Activated CD8-positive, alpha-beta memory T cell treated with anti-CD3 and anti-CD28 coated beads, Interleukin-2, amount 50 U/mL, for 4 hours (primary cell): ENCODE results near the gene TEX12.
"Not testable (repeated sequence)": the region's sequence is repeated elsewhere in the genome, so short reads cannot be mapped to it uniquely, and the experiment has no call there.

Source experiments
- DNase-seq: peaks from one replicate; pipeline ENCODE4 v3.0.0-alpha.2; 2020

TEX12 gene, protein sequence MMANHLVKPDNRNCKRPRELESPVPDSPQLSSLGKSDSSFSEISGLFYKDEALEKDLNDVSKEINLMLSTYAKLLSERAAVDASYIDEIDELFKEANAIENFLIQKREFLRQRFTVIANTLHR

DNA sequence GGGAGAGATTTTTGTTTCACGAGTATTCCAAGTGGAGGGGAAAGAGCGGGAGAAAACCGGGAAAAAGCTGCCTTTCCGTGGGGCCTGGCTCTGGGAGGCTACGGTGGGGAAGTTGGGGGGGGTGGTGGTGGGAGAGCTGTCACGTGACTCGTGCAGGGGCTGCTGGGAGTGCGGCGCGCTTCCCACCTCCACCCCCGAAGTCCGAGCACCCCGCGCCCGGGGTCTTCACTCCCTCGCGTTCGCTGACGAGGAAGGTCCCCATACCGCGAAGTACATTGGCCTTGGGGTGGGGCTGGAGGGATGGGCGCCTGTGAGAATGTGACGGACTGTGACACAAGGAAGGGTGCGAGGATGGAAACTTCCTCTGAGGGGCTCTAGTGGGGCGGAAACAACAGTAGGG, at the start of gene TEX12:
TSS of gene TEX12 (plus strand) at position 228 of the 400 bp plus-strand sequence. CDS start 1,897 bp downstream, outside the sequence.
- DNase-seq, result no peak

DNA sequence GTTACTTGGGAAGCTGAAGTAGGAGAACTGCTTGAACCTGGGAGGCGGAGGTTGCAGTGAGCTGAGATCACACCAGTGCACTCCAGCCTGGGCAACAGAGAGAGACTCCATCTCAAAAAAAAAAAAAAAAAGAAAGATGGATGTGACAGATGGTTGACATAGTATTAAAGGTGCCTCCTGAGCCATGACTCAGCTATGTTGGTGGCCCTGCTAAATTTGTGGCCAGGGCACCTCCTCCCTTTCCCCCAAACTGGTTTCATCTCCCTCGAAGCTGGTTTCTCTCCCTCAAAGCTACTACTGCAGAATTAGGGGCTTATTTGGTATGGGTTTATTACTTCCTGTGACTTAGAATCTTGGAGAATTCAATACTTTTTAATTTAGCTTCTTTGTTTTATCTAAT, 49.0 kb upstream of the TEX12 start:
- DNase-seq, result no peak

DNA sequence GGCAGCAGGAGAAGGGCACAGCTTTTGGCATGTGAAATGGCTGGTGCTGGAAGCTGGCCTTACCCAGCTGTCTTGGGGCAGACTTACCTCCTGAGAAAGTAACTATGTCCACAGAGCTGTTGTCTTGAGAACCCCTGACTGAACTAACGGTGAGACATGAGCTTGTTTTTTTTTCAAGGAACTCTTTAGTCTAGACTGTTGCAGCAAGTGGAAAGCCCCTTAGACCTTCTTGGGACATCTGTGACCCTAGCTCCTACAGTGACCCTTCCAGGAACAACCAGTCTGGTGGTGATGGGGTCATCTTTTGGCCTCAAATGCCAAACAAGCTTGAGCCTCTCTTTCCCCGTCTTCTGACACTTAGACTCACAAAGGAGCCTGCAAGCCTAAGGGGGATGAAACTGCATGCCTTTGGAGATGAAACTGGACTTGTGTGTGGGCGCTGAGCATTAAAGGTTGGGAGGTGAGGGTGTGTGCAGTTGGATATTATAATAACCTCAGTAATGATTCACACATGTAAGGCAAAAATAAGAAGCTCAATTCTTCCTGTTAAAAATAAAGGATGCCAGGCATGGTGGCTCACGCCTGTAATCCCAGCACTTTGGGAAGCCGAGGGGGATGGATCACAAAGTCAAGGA, 45.1 kb upstream of the TEX12 start:
- DNase-seq, result no peak

DNA sequence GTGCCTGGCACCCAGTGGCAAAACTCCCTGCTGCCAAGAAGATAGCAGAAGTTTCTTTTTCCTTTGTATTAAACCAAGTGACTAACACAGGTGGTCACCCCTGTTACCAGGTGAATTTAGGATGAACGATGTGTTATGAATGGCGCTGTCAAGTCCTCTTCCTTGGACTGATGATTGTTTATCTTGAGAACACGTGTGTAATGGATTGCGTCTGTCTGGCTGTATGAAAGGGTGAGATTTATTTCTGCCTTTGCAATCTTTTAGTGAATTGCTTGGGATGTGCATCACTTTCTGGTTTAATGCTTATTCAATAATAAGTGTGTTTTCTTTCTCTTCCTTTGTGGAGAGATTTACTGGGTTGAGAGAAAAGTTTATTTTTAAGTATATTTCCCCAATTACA, 44.0 kb upstream of the TEX12 start:
- no peak for DNase-seq

DNA sequence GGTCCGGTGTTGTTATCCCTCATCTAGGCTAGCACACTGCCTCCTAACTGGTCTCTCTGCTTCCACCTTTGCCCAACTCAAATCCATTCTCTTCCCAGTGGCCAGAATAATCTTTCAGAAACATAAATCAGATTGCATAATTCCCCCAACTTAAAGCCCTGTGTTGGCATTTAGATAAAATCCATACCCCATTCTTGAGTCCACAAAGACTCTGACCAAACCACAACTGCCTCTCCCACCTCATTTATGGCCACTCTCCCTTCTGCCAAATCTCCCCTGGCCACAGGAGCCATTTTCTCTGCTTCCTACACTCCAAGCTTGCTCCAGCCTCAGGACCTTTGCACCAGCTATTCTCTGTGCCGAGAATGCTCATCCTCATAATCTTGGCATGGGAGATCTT, 40.1 kb upstream of the TEX12 start:
- no peak for DNase-seq

DNA sequence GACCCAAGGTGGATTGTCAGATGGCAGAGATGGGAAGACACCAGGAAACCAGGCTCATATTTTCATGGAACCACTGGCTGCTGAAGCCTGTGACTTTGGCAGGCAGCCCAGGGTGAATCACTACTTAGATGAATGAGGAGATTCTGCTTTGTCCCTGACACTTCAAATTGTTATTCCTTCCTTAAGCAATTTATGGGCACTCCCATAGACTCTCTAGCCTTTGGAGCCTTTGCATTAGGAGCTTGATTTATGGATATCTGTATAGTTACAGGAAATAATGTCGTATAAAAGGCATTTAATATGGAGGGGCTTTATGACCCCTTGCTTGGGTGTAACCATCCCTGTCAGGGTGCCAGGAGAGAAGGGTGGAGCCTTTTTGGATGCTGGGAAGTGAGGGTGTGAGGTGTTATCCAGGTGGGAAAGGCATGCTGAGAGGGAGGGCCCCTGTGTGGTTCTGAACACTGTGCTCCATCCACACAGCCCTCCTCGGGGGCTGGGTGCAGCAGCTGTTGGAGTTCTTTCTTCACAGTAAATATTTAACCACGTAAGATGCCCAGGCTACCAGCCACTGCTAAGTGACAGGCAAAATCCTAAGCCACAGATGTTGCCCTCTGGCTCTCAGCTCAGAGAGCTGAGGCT, 38.6 kb upstream of the TEX12 start:
- no peak for DNase-seq

DNA sequence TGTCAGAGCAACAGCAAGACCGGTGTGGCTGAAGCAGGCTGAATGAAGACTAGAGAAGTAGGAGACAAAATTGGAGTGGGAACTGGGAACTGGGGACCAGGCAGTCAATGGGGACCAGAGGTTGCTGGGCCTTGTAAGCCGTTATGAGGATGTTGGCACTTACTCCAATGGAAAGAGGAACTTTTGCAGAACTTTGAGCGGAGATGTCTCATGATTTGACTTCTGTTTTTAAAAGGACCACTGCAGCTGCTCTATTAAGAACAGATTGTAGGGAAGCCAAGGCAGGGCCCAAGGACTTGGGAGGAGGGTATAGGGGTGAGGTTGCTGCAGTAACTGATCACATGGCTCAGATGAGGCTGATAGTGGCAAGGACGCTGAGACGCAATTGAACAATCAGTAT, 37.5 kb upstream of the TEX12 start:
- no peak for DNase-seq

DNA sequence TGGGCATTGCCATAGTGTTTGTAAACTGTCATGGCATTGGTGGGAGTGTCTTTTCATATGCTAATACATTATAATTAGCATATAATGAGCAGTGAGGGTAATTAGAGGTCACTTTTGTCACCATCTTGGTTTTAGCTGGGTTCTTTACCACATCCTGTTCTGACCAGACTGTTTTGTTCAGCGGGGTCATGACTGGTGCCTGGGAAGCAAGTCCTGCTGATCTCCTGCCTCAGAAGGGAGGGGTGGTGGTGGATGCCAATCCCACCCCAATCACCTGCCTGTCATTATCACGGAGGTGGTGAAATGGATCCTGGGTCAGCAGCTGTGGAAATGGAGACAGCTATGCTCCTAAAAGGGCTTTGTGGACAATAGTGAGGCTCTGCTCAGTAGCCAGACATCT, 34.4 kb upstream of the TEX12 start:
- no peak for DNase-seq

DNA sequence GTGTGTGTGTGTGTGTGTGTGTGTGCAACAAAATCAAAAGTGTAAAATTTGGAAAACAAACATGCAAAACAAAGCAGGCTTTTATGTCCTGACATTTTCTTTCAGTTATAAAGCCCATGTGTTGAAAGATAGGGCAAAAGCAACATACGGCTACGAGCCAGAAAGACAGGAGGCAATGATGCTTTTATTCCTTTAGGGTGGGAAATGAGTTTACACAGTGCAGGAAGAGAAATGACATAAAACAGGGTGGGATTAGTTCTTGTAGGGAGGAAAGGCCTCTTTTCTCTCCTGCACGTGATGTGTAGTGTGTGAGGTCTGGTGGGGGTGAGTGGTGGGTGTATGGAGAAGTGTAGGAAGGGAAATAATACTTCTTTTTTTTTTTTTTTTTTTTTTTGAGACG, 32.7 kb upstream of the TEX12 start:
- DNase-seq, result no peak

DNA sequence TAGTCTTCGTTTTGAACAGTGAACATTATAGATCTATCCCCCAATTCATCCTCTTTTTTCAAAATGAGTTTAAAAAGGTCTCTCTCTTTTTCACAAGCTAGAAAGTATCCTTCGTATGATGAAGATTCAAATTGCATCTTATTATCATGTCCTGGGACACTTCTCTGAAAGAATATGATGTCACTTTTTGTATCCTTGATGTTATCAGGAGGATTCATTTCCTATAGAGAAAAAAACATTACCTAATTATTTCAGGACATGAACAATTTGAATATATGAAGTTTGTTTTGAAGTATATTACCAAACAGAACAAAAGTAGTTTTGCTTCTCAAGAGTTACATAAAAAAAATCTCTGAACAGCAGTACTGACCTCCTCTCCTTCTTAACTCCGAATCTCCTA, 23.6 kb upstream of the TEX12 start:
- DNase-seq, result no peak

DNA sequence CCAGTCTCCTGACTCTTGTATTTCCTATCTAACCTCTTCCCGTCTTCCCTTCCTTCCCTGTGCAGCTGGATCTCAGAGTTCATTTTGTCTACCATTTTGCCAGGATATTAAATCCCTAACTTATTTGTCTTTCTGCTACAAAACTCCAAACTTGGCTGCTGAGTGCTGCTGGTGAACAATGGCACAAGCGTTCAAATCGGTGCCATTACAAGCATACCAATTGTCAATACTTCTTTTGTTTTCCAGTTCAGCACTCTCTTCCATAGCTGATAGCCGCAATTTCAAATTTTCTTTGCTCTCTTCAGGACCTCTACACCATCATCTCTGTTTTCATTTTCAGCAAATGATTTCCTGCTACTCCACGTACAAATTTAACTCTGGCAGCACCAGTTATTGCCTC, 16.7 kb upstream of the TEX12 start:
- no peak for DNase-seq

DNA sequence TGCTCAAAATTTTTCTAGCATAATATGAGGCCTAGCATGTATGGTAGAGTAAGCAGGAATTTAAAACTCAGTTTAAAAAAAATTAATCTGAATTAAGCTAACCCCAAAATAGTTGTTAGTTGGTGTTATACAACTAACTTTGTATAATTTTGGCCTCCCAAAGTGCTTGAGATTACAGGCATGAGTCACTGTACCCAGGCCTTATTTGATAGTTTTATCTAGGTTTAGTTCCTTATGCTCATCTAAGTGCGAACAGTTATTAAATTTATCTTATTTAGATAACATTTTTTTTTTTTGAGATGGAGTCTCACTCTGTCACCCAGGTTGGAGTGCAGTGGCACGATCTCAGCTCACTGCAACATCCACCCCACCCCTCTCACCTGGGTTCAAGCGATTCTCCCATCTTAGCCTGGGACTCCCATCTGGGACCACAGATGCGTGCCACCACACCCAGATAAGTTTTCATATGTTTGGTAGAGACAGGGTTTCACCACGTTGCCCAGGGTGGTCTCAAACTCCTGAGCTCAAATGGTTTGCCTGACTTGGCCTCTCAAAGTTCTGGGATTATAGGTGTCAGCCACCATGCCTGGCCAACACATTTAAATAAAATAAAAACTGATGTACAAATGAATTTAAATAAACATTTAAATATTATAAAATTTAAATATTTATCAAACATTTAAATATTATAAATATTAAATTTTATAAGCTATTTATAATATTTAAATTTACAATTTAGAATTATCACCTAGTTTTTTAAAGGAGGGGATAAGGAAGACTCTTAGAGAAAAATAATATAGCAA, 10.8 kb upstream of the TEX12 start:
- DNase-seq, result no peak

DNA sequence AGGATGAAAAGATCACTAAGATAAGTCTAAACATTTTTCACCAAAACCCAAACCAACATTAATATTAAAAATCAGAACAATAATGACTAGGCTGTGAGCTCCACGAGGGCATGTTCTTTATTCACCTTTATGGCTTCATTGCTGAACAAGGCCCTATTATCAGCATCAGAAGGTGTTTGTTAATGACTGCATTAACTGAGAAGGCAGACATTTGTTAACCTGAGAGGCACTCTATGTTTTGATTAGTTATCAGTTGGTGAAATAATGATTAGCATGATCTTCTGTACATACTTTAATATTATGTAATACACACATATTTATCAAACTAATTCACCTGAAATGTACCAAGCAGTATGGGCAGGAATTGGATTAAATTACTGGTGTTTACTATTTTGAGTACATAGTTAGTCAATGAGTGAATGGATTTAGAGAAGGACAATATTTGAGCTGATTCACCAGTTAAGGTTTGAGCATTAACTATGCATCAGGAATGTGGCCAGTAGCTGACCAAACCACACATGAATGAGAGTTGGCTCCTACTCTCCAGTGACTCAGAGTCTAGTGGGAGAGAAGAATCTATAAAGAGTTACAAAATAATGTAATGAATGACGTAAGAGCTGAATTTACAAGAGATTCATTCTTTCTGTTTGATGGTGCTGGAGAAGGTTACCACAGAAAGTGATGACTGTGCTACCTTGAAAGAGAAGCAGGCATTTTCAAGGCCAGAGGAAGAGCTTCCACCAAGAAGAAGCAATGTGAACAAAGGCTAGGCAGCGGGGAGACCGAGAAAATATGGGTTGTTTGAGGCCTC, 10.0 kb upstream of the TEX12 start:
- DNase-seq, result no peak

DNA sequence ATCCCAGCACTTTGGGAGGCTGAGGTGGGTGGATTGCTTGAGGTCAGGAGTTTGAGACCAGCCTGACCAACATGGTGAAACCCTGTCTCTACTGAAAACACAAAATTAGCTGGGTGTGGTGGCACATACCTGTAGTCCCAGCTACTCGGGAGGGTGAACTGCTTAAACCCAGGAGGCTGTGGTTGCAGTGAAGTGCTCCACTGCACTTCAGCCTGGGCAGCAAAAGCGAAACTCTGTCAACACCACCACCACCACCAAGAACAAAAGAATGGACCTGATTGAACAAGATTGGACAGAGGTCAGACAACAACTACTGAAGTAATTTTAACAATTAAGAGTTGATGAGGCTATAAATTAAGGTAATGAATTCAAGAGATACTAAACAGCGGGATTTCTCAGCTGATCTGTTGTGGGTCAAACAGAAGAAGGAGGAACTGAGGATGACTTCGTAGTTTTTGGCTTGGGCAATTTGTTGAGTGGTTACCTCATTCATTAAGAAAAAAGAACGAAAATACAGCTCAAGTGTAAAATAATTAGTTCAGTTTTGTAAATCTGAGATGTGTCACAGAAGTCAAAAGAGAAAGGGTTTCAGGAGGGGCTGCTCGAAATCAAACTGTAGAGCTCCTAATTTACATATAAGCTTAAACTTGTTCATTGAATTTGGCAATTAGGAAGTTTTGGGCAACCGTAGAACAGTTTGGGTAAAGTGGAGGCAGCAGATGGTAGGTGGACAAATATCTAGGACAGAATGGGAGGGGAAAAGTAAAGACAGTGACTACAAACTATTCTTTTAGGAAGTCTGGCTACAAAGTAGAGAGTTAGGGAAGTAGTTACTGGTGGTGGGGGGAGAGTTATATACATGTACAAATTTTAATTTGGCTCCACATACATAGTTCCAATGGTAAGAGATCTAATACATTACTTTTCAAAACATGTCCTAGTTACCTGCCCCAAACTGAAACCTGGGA, 7.8 kb upstream of the TEX12 start:
- DNase-seq, result no peak

DNA sequence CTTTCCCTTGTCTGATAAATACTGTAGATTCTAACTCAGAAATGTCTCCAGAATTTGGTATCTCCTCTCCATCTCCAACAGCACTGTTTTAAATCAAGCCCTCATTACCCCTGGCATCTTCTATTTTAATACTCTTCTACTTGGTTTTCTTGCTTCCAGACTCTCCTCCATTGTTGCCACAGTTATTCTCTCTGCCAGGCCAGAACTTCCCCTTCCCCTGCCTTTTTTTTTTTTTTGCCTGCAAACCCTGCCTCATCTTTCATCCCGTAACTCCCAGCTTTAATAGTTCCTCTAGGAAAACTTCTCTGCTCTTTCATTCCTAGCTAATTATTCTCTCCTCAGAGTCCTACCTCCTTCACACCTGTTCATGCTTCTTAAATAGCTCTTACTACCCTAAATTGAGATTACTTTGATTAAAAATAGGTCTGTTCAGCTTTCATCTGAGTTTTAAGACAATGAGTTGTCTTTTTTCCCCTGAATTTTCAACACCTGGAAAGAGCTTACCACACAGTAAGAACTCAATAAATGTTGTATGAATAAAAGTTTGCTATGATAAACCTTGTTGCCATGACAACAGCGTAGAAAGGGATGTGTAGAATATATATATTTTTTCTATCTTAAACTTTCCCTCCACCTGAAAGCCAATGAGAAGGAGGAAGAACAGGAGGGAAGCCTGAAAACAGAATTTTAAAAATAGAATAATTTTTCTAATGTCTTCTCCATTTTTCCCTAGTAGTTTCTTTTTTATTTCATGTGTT, 6.9 kb upstream of the TEX12 start:
- no peak for DNase-seq

DNA sequence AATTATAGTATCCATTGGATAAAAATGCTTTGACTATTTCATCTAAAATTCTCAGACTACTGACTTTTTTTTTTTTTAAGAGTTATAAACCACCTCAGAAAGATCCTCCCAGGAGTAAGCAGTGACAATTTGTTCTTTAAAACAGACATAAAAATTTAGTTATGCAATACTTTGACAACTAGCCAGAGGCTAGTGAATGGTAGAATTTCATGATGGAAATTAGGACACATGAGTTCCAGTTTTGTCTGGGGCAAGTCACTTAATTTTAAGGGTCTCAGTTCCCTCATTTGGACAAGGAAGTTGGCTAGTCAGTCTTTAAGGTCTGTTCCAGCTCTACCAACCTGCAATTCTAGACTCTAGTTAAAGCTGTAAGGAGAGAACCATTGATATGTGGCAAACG, 6.2 kb upstream of the TEX12 start:
- no peak for DNase-seq

DNA sequence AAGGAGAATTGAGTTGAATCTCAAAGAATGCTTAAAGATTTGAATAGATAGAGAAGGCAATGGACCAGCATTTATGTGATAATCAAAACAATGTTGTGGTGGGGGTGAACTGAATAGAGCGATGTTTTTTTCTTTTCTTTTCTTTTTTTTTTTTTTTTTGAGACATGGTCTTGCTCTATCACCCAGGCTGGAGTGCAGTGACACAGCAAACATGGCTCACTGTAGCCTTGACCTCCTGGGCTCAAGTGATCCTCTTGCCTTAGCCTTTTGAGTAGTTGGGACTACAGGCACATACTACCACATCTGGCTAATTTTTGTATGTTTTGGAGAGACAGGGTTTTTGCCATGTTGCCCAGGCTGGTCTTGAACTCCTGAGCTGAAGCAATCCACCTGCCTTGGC, 5.0 kb upstream of the TEX12 start:
- DNase-seq, result not testable (repeated sequence)

DNA sequence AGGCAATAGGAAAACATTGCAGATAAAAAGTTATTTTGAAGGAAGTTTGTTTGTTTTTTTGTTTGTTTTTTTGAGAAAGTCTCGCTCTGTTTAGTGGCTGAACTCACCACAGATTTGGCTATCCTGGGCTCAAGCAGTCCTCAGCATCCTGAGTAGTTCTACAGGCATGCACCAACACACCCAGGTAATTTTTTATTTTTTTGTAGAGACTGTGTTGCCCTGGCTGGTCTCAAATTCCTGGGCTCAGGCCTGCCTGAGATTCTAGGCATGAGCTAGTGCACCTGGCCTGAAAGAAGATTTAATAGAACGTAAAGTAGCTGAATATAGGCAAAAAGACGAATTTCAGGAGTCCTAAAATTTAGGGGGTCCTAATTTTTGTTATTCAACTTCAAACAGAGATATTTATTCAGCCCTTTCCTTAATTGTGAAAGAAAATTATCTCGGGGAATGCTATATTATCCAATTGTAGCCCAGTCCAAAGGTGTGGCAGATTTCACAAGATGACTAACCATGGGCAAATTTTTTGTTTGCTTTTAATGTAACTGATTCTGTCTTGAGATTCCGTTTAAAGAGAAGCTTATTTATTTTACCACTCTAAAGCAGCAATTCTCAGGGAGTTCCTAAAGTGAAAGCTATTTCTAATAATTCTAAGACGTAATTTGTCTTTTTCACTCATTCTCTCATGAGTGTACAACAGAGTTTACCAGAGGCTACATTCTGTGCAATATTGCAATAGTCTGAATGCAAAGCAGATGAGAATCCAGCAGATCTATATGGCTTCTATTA, 4.2 kb upstream of the TEX12 start:
- no peak for DNase-seq

DNA sequence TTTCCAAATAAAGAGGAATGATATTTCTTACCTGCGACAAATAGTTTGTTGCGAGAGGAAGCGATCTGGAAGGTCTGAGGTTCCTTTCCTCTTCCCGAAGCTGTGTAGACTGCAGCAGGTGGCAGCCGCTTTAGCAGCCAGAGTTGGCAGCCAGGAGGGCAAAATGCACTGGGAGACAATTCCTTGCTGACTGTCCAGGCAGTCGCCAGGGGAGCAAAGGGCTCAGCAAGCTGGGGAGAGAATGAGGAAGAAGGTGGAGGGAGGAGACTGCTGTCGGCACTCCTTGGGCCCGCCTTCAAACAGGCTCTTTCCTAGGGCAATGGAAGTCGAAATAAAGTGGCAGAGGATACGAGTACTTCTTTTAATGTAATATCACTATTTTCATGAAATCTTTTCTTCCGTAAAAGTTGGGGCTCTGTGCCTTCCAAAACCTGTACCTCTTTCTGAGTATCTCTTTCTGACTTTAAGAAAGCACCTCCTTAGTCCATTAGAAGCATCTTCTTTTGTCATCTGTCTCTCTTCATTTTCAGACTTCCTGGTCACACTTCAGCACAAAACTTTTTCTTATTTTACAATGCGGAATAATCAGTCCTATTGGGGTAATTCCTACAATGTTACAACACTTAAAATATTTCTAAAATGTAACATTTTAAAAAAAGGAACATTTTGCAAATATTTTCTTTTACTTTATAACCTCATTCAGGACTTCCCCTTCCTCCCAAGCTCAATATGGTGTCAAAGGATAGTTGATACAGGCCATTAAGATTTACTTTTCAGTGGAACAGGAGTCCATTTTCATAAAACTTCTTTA, 3.1 kb upstream of the TEX12 start, which contains the start of gene IL18:
TSS of gene IL18 (minus strand) at position 220 of the 811 bp plus-strand sequence. CDS start 9,041 bp downstream, outside the sequence.
- no peak for DNase-seq
